ENCODE data around the gene SPATA3.
"Not testable (repeated sequence)": the region's sequence is repeated elsewhere in the genome, so short reads cannot be mapped to it uniquely, and the experiment has no call there.

The SPATA3 gene

GRCh38 chr2:230999477-230999876, 3.6 kb downstream of the SPATA3 start:
- DNase-seq: no peak

DNA sequence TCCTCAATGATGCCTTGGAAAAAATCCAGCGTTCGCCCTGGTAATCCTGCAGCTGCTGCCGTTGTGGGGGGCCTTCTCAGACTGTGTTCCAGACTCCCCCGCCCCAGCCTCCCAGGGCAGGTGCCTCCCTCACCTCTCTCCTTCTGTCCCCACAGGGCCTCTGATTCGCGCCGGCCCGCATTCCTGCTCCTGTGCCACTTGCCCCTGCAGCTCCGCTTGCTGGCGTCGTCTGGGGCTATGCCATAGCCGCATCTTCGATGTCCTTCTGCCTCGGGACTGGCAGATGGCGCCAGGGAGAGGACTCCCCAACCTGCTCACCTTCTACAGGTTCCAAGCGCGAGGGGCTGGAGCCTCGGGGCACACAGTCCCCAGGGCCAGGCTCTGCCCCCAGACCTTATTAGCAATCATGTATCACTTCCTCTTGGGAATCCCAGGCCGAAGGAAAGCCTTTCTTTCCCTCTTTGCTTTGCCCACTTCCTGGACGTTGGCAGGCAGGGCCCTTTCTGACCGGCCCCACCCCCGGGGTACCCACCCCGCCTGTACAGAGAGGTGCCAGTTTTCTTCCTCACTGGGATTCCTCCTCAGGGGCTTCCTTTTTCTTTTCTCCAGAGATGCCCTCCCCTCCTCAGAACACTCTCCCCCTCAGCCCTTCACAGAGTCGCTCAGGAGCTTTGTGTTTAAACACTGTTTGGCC, 4.4 kb downstream of the SPATA3 start:
- DNase-seq: no peak

GRCh38 chr2:231001036-231001435, 5.1 kb downstream of the SPATA3 start:
- DNase-seq: no peak

DNA sequence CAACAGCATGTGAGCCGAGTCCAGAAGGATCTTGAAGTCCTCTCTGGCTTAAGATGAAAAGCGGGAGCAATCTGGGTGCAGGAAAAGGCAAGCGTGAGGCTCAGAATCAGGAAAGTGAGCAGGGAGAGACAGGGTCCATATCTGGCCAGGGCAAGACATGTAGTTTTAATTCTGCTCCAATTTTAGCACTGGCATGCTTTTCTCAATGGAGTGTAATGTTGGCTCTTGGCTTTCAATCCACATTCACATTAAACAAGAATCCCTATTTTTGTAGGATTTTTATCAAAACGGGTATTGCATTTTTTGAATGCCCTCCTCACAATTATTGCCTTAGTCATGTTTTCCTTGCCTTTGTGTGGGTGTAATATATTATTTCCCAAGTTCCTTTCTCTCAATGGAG, 6.0 kb downstream of the SPATA3 start:
- no peak for DNase-seq

GRCh38 chr2:231002641-231003040, 6.7 kb downstream of the SPATA3 start:
- no peak for DNase-seq

DNA sequence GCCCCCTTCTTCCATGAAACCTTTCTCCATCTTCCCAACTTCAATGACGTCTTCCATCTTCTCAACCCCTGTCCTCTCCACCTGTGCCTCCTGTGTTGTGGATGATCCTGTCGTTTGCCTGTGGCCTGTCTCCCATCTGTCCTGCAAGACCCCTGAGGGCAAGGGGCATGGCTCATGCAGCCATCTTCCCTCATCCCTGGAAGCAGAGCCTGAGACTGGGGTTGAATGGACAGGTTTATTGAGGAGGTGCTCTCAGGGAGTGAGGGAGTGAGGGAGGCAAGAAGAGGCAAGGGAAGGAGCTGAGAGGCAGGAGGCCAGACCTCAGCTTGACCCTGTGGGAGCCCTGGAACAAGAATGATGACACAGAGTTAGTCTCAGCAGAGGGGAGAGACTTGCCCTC, 7.3 kb downstream of the SPATA3 start:
- no peak for DNase-seq

DNA sequence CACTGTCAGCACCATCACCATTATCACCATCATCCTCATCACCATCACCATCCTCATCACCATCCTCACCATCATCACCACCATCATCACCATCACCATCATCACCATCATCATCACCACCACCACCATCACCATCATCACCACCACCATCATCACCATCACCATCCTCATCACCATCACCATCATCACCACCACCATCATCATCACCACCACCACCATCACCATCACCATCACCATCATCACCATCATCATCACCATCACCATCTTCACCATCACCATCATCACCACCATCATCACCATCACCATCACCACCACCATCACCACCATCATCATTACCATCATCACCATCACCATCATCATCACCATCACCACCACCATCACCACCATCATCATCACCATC, 9.0 kb downstream of the SPATA3 start:
- DNase-seq: not testable (repeated sequence)

DNA sequence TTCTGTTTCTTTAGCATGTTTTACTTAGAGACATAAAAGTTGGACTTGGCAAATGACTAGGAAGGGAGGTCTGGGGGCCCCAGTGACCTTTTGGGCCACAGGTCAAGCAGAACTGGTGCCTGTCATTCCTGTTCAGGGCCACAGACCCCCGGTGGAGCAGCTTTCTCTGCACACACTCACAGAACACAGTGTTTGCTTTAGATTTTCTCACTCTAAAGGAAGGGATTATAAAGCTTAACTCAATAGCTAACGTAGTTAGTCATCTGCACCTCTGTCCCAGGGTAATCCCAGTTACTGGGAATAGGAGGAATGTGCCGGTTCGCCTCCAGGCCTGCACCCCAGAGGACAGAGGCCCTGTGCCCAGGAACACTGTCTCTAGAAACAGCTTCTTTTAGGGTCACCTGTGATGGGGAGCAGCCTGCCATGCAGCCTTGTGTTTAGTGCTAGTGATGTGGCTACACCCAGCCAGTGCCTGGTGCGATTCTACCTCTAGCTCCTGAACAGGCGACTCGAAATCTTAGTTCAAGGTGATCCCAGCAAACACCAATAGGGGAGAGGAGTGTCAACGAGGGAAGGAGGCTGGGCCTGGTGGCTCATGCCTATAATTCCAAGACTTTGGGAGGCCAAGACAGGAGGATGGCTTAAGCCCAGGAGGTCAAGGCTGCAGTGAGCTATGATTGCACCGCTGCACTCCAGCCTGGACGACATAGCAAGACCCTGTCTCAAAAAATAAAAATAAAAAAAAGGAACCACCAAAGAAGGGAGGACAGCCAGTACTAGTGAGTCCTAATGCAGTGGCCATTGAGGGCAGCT, 11.6 kb downstream of the SPATA3 start:
- DNase-seq: no peak

DNA sequence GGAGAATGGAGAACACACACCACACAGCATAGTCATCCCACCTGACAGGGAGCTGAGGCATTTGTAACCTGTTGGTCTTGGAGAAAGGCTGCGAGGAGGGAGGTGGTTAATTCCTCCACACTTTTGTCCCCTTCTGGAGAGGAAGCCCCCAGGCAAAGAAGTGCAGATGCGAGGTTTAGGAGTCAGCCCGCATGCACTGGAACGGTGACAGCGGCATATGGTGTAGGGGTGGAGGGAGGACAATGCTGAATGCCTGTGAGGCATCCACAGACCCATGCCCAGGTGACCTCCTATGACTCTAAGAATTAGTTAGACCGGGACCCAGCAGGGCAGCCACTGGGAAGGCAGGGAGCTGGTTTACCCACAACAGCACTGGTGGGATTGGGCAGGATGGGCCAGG, 12.2 kb downstream of the SPATA3 start:
- DNase-seq: no peak

GRCh38 chr2:231009236-231009919, 13.5 kb downstream of the SPATA3 start:
- no peak for DNase-seq

- no peak for DNase-seq
Observed at GRCh38 chr2:231010201-231010730, 14.3 kb downstream of the SPATA3 start.

DNA sequence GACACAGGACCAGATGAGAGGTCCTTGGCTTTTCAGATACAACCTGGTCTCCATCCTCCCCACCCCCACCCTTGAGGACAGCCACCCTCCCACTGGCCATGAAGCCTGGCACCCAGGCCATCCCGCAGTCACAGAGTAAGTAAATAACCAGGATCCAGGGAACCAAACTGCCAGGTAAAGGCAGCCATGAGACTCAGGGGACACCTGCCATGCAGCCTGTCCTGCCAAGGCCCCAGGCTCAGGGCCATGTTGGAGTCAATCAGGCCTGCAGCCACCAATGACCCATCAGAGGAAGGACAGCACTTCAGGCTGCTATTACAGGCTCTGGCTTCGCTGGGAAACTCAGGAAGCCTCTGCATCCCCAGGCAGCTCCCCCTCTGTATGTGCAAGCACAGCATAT, 15.6 kb downstream of the SPATA3 start:
- no peak for DNase-seq

DNA sequence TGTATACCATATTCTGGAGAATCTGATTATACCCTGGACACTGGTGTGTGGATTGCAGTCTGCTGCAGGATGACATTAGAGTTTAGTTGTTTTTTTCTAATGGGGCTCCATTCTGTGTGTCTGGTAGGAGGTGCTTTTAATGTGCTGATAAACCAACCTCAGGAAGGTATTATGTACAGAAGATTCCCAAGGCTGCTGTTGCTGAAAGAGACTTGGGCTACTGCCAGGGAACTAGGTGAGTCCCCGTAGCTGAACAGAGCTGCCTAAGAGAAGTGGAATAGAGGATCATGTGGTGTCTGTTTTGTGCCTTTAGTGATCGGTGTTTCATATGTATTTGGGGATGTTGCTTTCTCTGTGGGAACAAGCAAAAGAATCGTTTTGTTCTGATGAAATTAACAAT, 16.5 kb downstream of the SPATA3 start:
- DNase-seq: no peak

DNA sequence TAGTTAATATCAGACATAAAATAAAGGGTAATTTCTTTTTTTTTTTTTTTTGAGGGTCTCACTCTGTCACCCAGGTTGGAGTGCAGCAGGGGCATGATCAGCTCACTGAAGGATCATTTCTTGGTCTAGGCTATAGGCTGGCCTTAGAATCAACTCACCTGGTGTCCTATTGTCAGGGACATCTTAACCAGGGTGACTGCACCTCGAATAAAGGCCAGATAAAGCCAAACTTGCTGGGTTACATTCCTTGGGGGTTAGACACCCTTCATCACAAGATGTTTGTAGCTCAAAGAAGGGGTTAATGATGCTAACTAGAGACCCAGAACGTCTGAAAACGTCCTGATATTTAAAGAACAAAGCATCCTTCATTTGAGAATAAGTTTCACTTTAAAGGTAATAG, 17.9 kb downstream of the SPATA3 start:
- no peak for DNase-seq

DNA sequence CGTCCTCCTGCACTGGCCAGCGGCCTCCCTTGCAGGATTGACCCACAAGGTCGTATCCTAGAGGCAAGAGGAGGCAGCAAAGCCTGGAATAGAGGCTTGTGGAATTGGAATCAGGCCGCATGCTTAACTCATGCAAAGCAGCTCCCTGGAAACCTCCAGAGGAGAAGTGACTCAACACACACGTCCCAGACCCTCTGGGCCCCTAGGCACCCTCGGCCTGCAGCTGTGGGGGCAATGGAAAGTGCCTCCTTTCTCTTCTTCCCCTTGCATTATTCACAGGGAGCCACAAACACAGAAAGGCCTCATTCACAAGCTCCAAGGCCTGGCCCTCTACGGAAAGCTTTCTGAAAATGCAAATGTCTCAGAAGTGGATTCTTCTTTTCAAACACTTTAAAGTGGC, 19.6 kb downstream of the SPATA3 start:
- DNase-seq: no peak

DNA sequence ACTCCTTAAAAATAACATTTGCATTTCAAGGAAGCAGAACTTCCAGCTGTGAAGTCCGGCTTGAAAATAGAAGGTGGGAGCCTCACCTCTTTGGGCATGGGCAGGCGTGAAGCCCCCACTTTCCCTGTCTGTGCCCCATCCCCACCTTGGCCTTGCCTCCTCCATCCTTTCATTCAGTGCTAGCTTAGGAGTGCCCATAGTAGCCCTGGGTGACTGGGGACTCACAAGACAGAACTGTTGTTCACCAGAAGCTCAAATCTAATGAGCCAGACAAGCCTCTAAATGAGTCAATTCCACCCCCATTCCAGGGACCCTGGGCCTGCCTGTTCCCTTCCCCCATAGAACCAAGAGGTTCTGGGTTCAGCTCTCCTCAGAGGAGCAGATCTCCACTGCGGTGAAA, 20.0 kb downstream of the SPATA3 start:
- no peak for DNase-seq

DNA sequence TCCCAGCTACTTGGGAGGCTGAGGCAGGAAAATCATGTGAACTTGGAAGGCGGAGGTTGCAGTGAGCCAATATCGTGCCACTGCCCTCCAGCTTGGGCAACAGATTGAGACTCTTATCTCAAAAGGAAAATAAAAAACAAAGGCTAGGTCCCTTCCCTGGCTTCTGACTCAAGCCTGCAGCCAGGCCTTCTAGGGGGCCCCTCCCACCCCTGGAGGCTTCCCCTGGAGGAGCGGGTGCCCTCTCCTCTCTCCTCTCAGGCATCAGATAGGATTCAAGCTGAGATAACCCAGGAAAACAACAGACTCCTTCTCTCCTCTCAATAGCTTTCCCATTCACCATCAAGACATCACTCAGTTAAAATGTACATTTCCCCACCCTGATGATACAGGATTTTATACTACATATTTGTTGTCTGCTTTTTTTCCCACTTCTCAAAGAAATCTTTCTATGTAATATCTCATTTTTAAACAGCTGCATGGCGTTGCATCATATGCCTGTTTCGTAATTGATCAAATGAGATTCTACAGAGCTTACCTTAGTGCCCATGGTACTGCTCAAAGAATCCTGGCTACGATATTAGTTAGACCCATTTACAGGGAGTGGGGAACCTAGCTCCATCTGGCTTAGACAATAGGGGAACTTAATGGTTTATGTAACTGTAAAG, 20.8 kb downstream of the SPATA3 start:
- no peak for DNase-seq

DNA sequence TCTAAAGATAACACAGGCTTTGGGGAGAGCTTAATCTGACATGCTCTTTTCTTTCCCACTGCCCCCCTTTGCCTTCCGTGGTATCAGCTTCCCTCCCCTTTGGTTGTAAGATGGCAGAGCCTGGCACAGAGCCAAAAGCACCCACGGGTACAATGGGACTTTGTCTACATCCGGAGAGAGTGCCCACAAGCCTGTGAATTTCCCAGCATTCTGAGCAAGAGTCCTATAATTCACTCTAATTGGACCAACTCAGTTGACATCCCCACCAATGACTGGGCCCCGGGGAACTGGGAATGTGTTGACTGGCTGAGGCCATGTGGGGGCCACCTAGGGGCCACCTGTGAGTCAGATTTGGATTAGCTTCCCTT, 21.3 kb downstream of the SPATA3 start:
- DNase-seq: no peak

GRCh38 chr2:231018184-231018583, 22.3 kb downstream of the SPATA3 start:
- DNase-seq: no peak

DNA sequence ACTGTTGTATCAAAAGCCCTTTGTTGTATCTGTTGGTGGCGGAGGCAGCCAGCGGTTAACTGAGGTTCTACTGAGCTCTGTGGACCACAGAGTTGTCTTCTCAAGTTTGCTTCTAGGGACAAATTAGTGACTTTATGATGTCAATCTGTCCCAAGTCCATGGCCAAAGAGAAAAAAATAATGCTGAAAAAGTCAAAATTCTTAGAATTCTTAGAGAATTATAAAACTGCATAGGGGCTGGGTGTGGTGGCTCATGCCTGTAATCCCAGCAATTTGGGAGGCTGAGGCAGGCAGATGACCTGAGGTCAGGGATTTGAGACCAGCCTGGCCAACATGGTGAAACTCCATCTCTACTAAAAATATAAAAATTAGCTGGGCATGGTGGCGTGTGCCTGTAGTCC, 29.1 kb downstream of the SPATA3 start:
- DNase-seq: not testable (repeated sequence)

GRCh38 chr2:231028889-231029288, 33.0 kb downstream of the SPATA3 start:
- DNase-seq: no peak

DNA sequence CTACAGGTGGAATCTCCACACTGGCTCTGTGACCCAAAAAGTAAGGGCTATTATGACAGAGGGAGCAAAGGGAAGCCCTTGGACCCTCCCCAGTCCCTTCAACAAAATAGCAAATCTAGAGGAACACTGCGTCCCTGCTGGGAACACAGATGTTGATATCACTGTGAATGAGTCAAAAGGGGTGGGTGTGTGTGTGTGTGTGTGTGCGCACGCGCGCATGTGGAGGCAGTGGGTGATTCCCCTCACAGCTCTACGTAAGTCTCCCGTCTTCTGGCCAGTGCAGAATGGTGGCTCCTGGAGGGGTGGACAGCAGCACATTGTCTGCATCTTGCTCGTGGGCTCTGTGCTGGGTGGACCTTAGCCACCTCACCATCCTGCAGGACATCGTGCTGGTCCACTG, 33.6 kb downstream of the SPATA3 start:
- no peak for DNase-seq

DNA sequence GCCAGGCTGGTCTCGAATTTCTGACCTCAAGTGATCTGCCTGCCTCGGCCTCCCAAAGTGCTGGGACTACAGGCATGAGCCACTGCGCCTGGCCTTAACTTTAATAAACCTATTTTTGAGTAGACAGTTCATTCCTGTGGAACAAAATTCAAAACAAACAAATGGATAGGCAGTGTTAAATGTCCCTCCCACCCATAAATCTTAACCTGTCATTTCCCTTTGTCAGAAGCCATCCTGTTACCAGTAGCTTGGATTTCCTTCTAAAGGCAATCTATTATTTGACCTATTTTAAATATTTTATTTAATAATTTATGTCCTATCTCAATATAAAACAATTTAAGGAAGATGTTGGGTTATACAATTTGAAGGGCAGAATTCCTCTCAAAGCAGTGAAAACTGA, 34.8 kb downstream of the SPATA3 start:
- no peak for DNase-seq
